ENCODE measurements around the gene ADAMTS7.
"Not testable (repeated sequence)": the region's sequence is repeated elsewhere in the genome, so short reads cannot be mapped to it uniquely, and the experiment has no call there.

Gene ADAMTS7

DNA sequence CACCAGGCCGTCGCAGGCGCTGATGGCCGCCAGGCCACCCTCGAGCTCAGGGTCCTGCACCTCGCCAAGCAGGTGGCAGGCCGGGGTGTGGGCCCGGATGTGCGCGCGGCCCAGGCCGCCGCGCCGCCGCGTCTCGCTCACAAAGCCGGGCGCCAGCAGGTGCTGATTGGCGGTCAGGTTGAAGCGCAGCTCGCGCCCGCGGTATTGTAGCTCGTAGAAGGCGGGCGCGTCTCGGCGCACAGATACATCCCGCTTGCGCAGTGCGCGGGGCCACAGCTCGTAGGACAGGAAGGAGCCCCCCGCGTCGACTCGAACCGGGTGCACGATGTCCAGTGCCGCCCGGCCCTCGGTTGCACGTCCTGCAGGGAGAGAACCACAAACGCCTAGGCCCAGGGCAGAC lies 11.1 kb downstream of the ADAMTS7 start:
- H3K27me3 ChIP-seq (ENCODE audit: control insufficient read depth, insufficient read depth, low read length, poor library complexity, severe bottlenecking): no peaks in the 10 kb centered on the region
- 98% methylated on average over 48 of the region's 48 CpGs for WGBS, 2 experiments
- no peak overlapping the region for H3K27ac ChIP-seq (ENCODE audit: insufficient read depth, low read depth, low read length, poor library complexity, severe bottlenecking)
- peaks cover 13% of the 10 kb centered on the region for H3K4me1 ChIP-seq (ENCODE audit: control insufficient read depth, insufficient read depth, low read length)
- no peak overlapping the region for H3K4me3 ChIP-seq (ENCODE audit: insufficient read depth, low read depth, low read length)
- H3K9me3 ChIP-seq (ENCODE audit: control insufficient read depth, low read length): no peaks in the 10 kb centered on the region
- peaks cover 17% of the 10 kb centered on the region for H3K36me3 ChIP-seq (ENCODE audit: control insufficient read depth, insufficient read depth, low read length)

DNA sequence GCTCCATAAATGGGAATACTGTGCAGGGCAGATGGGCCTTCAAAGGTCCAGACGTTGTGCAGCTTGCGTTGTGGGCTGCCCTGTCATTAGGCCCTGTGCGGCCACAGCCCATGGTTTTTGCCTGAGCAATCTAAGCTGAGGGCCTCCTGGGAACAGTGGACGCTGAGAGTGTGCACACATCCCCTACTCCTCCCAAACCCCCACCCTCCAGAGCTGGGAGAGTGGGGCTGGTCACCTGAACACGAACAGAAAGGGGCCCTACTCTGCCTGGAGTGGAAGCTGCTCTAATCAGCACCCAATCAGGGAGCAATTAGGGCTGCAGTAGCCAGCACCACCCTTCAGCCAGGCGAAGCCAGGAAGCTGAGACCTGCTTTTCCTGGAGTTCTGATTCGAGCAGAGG lies 12.2 kb downstream of the ADAMTS7 start:
- WGBS, 2 experiments: 88 to 96% methylated on average over 2 of the region's 7 CpGs
- not testable (repeated sequence) for H3K27ac ChIP-seq (ENCODE audit: insufficient read depth, low read depth, low read length, poor library complexity, severe bottlenecking); H3K4me1 ChIP-seq (ENCODE audit: control insufficient read depth, insufficient read depth, low read length); H3K9me3 ChIP-seq (ENCODE audit: control insufficient read depth, low read length); H3K27me3 ChIP-seq (ENCODE audit: control insufficient read depth, insufficient read depth, low read length, poor library complexity, severe bottlenecking); H3K4me3 ChIP-seq (ENCODE audit: insufficient read depth, low read depth, low read length)
- H3K36me3 ChIP-seq (ENCODE audit: control insufficient read depth, insufficient read depth, low read length): peaks cover 19% of the 10 kb centered on the region

DNA sequence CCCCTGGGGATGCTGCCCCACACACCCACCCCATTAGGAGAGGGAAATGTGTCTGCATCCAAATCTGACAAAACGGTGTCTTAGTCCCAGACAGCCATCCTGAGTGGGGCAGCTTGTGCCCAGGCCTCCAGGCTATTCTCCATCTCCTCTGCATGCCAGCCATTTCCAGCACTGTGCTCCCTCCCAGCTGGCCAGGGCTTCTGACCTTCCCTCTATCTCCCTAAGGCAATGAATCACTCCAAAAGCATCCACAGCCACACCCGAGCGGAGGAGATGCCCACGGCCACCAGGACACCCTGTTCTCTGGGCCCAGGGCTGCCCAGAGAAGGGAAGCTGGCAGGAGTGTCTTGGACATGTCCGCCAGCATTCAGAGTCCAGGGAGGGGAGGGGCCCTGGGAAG lies 12.9 kb downstream of the ADAMTS7 start:
- peaks cover 19% of the 10 kb centered on the region for H3K36me3 ChIP-seq (ENCODE audit: control insufficient read depth, insufficient read depth, low read length)
- not testable (repeated sequence) for H3K27me3 ChIP-seq (ENCODE audit: control insufficient read depth, insufficient read depth, low read length, poor library complexity, severe bottlenecking); H3K4me1 ChIP-seq (ENCODE audit: control insufficient read depth, insufficient read depth, low read length); H3K4me3 ChIP-seq (ENCODE audit: insufficient read depth, low read depth, low read length); H3K27ac ChIP-seq (ENCODE audit: insufficient read depth, low read depth, low read length, poor library complexity, severe bottlenecking); H3K9me3 ChIP-seq (ENCODE audit: control insufficient read depth, low read length)
- WGBS, 2 experiments: 93 to 95% methylated on average over 5 of the region's 5 CpGs

DNA sequence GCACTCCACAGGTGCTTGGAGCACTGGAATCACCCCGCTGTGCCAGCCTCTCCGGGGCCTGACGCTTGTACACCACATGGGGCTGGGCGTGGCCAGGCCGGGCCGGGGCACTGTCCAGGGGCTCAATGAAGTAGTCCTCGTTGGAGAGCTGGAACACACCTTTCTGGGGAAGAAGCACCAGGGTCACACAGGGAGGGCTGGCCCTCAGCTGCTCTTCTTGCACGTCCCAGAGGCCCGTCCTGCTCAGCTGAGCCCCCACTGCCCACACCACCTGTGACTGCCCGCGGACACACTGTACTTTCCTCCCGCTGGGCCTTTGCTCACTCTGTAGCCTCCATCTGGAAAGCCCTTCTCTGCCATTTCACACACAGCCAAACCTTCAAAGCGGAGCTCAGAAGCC lies 13.3 kb downstream of the ADAMTS7 start:
- Histone ChIP-seq H3K27me3 (ENCODE audit: control insufficient read depth, insufficient read depth, low read length, poor library complexity, severe bottlenecking) (no peaks in the 10 kb centered on the region), H3K4me1 (ENCODE audit: control insufficient read depth, insufficient read depth, low read length) (no peaks in the 10 kb centered on the region), H3K27ac (ENCODE audit: insufficient read depth, low read depth, low read length, poor library complexity, severe bottlenecking) (no peak overlapping the region), H3K36me3 (ENCODE audit: control insufficient read depth, insufficient read depth, low read length) (peaks cover 19% of the 10 kb centered on the region), H3K4me3 (ENCODE audit: insufficient read depth, low read depth, low read length) (no peak overlapping the region), H3K9me3 (ENCODE audit: control insufficient read depth, low read length) (no peaks in the 10 kb centered on the region)
- WGBS, 2 experiments: 95 to 96% methylated on average over 13 of the region's 13 CpGs

DNA sequence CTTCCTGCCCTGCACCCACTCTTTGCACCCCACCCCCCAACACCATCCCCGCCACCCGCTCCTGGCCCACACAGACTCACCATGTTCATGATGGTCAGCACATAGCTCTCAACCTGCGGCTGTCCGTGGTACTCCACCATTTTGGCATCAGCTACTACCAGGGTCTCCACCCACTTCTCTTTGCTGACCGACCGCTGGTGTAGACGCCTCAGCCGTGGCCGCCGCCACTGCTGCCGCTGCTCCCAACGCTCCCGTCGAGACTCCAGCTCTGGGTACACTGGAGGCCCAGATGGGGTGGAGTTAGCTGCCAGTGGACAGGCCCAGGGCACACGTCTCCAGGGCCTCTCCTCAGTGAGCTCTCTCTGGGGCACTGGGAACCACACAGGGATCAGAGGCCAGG lies 14.8 kb downstream of the ADAMTS7 start:
- peaks cover 19% of the 10 kb centered on the region for H3K36me3 ChIP-seq (ENCODE audit: control insufficient read depth, insufficient read depth, low read length)
- H3K9me3 ChIP-seq (ENCODE audit: control insufficient read depth, low read length): no peaks in the 10 kb centered on the region
- no peak overlapping the region for H3K27ac ChIP-seq (ENCODE audit: insufficient read depth, low read depth, low read length, poor library complexity, severe bottlenecking)
- no peak overlapping the region for H3K4me3 ChIP-seq (ENCODE audit: insufficient read depth, low read depth, low read length)
- WGBS, 2 experiments: 95 to 96% methylated on average over 15 of the region's 15 CpGs
- no peaks in the 10 kb centered on the region for H3K27me3 ChIP-seq (ENCODE audit: control insufficient read depth, insufficient read depth, low read length, poor library complexity, severe bottlenecking)
- no peaks in the 10 kb centered on the region for H3K4me1 ChIP-seq (ENCODE audit: control insufficient read depth, insufficient read depth, low read length)

DNA sequence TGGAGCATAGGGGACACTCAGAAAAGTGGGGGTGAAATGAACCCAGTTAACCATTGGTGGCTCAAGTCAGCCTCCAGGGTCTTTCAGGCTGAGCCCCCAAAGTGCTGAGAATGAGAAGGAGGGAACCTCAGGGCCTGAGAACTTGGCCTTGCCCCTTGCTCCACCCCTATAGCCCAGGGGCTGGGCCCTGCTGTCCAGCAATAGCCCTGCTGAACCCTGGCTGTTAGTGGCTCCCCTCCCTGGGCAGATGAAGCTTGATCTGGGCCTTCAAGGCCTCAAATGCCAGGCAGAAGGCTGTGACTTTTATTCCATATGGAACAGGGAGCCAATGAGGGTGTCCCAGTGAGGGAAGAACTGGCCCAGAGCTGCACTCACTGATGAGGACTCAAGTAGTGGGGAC lies 16.2 kb downstream of the ADAMTS7 start:
- Histone ChIP-seq H3K9me3 (ENCODE audit: control insufficient read depth, low read length) (no peaks in the 10 kb centered on the region), H3K27ac (ENCODE audit: insufficient read depth, low read depth, low read length, poor library complexity, severe bottlenecking) (no peak overlapping the region), H3K36me3 (ENCODE audit: control insufficient read depth, insufficient read depth, low read length) (peaks cover 19% of the 10 kb centered on the region), H3K4me3 (ENCODE audit: insufficient read depth, low read depth, low read length) (no peak overlapping the region), H3K27me3 (ENCODE audit: control insufficient read depth, insufficient read depth, low read length, poor library complexity, severe bottlenecking) (no peaks in the 10 kb centered on the region), H3K4me1 (ENCODE audit: control insufficient read depth, insufficient read depth, low read length) (no peaks in the 10 kb centered on the region)

DNA sequence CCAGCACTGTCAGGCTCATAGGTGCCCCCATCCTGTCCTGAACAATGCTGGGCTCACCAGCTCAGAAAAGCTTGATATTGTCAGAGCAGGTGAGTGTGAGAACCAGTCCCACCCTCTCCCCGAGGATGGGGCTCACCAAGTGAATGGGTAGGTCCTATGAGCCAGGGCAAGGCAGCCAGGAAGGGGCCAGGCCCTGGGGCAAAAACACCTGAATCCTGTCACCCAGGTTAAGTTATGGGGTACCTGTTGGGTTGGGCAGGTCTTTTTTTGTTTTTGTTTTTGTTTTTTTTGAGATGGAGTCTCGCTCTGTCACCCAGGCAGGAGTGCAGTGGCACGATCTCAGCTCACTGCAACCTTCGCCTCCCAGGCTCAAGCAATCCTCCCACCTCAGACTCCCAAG lies 16.8 kb downstream of the ADAMTS7 start:
- H3K4me1 ChIP-seq (ENCODE audit: control insufficient read depth, insufficient read depth, low read length); H3K27ac ChIP-seq (ENCODE audit: insufficient read depth, low read depth, low read length, poor library complexity, severe bottlenecking); H3K27me3 ChIP-seq (ENCODE audit: control insufficient read depth, insufficient read depth, low read length, poor library complexity, severe bottlenecking); H3K4me3 ChIP-seq (ENCODE audit: insufficient read depth, low read depth, low read length); H3K9me3 ChIP-seq (ENCODE audit: control insufficient read depth, low read length): not testable (repeated sequence)
- 89 to 92% methylated on average over 4 of the region's 4 CpGs for WGBS, 2 experiments
- peaks cover 24% of the 10 kb centered on the region for H3K36me3 ChIP-seq (ENCODE audit: control insufficient read depth, insufficient read depth, low read length)

DNA sequence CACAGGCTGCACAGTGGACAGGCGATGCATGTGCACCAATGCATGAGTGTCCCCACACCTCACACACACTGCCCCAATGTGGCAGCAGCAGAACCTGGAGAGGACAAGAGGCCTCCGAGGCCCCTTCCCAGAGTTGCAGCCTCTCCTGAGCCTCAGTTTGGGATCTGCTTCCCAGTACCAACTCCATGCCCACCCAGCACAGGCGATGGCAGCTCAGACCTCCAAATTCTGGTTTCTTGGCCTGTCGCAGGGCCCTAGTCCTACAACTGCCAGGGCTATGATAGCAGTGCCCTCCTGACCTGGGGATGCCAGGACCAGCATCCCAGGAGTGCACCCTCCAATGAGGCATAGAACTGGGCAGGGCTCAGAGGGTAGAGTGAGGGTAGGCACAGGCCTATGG lies 19.9 kb downstream of the ADAMTS7 start:
- Histone ChIP-seq H3K27me3 (ENCODE audit: control insufficient read depth, insufficient read depth, low read length, poor library complexity, severe bottlenecking) (no peaks in the 10 kb centered on the region), H3K36me3 (ENCODE audit: control insufficient read depth, insufficient read depth, low read length) (peaks cover 26% of the 10 kb centered on the region), H3K4me3 (ENCODE audit: insufficient read depth, low read depth, low read length) (no peak overlapping the region), H3K4me1 (ENCODE audit: control insufficient read depth, insufficient read depth, low read length) (no peaks in the 10 kb centered on the region), H3K9me3 (ENCODE audit: control insufficient read depth, low read length) (no peaks in the 10 kb centered on the region), H3K27ac (ENCODE audit: insufficient read depth, low read depth, low read length, poor library complexity, severe bottlenecking) (no peak overlapping the region)
- 85% methylated on average over 4 of the region's 4 CpGs for WGBS, 2 experiments

DNA sequence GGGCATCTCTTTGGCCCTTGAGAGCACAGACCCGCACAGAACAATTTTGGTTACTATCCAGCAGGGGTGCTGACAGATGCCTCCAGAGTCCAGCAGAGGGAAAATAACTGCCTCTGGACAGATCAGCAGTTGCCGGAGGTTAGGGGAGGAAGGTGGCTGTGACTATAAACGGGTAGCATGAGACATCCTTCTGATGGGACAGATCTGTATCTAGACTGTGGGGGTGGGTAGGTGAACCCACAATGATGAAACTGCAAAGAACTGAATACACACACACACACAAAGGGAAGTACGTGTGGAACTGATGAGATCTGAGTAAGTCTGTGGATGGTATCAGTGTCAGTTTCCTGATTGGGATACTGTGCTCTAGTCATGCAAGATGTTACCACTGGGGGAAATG lies 21.2 kb downstream of the ADAMTS7 start:
- peaks cover 22% of the 10 kb centered on the region for H3K36me3 ChIP-seq (ENCODE audit: control insufficient read depth, insufficient read depth, low read length)
- WGBS, 2 experiments: 94 to 95% methylated on average over 4 of the region's 4 CpGs
- H3K27me3 ChIP-seq (ENCODE audit: control insufficient read depth, insufficient read depth, low read length, poor library complexity, severe bottlenecking): no peaks in the 10 kb centered on the region

DNA sequence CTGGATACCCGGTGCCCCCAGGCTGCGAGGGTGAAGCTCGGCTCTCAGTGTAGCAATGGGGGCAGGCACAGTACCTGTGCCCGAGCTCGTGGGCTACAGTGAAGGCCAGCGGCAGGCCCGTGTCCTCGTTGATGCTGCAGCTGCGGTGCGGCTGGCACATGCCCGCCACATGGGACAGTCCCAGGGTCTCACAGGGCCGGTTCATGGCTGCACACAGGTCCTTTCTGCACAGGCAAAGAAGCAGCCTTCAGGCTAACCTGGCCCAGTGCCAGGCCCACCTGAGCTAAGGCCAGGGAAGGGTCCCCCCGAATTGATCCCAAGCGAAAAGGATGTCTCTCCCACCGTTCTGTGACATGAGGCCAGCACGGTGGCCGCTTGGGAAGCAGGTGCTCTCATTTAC lies 21.6 kb downstream of the ADAMTS7 start:
- WGBS, 2 experiments: 94 to 95% methylated on average over 17 of the region's 17 CpGs
- Histone ChIP-seq H3K36me3 (ENCODE audit: control insufficient read depth, insufficient read depth, low read length) (peaks cover 23% of the 10 kb centered on the region), H3K9me3 (ENCODE audit: control insufficient read depth, low read length) (no peaks in the 10 kb centered on the region), H3K27ac (ENCODE audit: insufficient read depth, low read depth, low read length, poor library complexity, severe bottlenecking) (no peak overlapping the region), H3K27me3 (ENCODE audit: control insufficient read depth, insufficient read depth, low read length, poor library complexity, severe bottlenecking) (no peaks in the 10 kb centered on the region), H3K4me3 (ENCODE audit: insufficient read depth, low read depth, low read length) (no peak overlapping the region), H3K4me1 (ENCODE audit: control insufficient read depth, insufficient read depth, low read length) (no peaks in the 10 kb centered on the region)

More for the DNA sequence above, 21.2 kb downstream of the ADAMTS7 start:
- H3K4me1 ChIP-seq (ENCODE audit: control insufficient read depth, insufficient read depth, low read length): no peaks in the 10 kb centered on the region
- no peaks in the 10 kb centered on the region for H3K9me3 ChIP-seq (ENCODE audit: control insufficient read depth, low read length)
- H3K4me3 ChIP-seq (ENCODE audit: insufficient read depth, low read depth, low read length): no peak overlapping the region
- H3K27ac ChIP-seq (ENCODE audit: insufficient read depth, low read depth, low read length, poor library complexity, severe bottlenecking): no peak overlapping the region

DNA sequence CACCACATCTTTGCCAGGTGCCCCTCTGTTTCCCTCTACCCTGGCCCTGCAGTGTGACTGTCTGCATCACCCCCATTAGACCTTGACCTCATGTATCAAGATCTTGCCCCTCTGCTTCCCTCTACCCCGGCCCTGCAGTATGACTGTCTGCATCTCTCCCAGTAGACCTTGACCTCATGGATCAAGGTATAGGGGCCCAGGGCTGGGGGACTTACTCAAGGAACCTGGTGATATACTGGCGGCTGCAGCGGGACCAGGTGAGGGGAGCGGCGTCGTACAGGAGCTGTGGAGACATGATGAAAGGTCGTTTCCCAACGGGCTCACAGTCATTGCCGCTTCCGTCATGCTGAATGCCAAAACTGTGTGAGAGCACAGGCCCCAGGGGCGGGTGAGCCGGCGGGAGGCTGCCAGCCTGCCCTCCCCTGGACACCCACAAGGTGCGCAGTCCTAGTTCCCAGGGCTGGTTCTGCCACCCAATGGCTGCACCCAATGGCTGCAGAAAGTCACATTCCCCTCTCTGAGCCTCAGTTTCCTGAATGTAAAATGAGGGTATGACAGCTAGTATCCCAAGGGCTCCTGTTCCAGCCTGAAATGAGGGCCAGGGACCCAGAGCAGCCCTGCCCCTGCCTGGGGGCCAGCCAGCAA lies 23.1 kb downstream of the ADAMTS7 start:
- 95 to 96% methylated on average over 14 of the region's 14 CpGs for WGBS, 2 experiments
- no peaks in the 10 kb centered on the region for H3K4me1 ChIP-seq (ENCODE audit: control insufficient read depth, insufficient read depth, low read length)
- H3K9me3 ChIP-seq (ENCODE audit: control insufficient read depth, low read length): no peaks in the 10 kb centered on the region
- H3K36me3 ChIP-seq (ENCODE audit: control insufficient read depth, insufficient read depth, low read length): peaks cover 23% of the 10 kb centered on the region
- no peak overlapping the region for H3K4me3 ChIP-seq (ENCODE audit: insufficient read depth, low read depth, low read length)
- no peak overlapping the region for H3K27ac ChIP-seq (ENCODE audit: insufficient read depth, low read depth, low read length, poor library complexity, severe bottlenecking)
- no peaks in the 10 kb centered on the region for H3K27me3 ChIP-seq (ENCODE audit: control insufficient read depth, insufficient read depth, low read length, poor library complexity, severe bottlenecking)
